Lung (tissue), 12 donors: ENCODE data around the gene EXOC6. TPM values are rescaled to one million over a fixed set of nuclear protein-coding genes. Genes with fewer than 3 reads are reported as not detected.
A peak's percentile ranks its signal among the peaks of the same experiment; 100 is the strongest.

ENCODE experiments used
- ATAC-seq: fragments of 200-7000 bp; cut with Tn5 transposase; one replicate; pipeline ENCODE4 v1.9.1; 2020; ENCODE audit warnings: moderate number of reproducible peaks; ENCODE audit not compliant: insufficient read depth, low FRiP score
- DNase-seq, 3 donors: peaks; one replicate each; pipeline ENCODE4 v3.0.0-alpha.2; 2013 to 2017
- H3K27ac ChIP-seq, 2 donors: one replicate each; pipeline ENCODE4 v1.5.1; 2013; ENCODE audit warnings: mild to moderate bottlenecking in 2 of 2, moderate library complexity in 2 of 2, control low read depth in 1 of 2, inconsistent platforms in 1 of 2, low read depth in 1 of 2, low read length in 1 of 2
- H3K27me3 ChIP-seq, 3 donors: one replicate each; pipeline ENCODE4 v1.5.1; 2013; ENCODE audit warnings: low read length in 2 of 3; ENCODE audit not compliant: control insufficient read depth in 3 of 3, insufficient read depth in 3 of 3
- H3K36me3 ChIP-seq, 4 donors: one replicate each; pipeline ENCODE4 v1.5.1; 2013; ENCODE audit warnings: low read length in 4 of 4, mild to moderate bottlenecking in 1 of 4, moderate library complexity in 1 of 4; ENCODE audit not compliant: control insufficient read depth in 4 of 4, insufficient read depth in 4 of 4
- H3K4me1 ChIP-seq, 5 donors: one replicate each; pipeline ENCODE4 v1.5.1; 2013; ENCODE audit warnings: low read length in 5 of 5, mild to moderate bottlenecking in 2 of 5, moderate library complexity in 1 of 5; ENCODE audit not compliant: control insufficient read depth in 5 of 5, insufficient read depth in 5 of 5
- H3K4me3 ChIP-seq: one replicate; pipeline ENCODE4 v1.5.1; 2013; ENCODE audit warnings: mild to moderate bottlenecking, control low read depth, moderate library complexity
- H3K9ac ChIP-seq, 2 donors: one replicate each; pipeline ENCODE4 v1.5.1; 2013; ENCODE audit warnings: low read length in 2 of 2, control low read depth in 1 of 2; ENCODE audit not compliant: insufficient read depth in 1 of 2
- H3K9me3 ChIP-seq, 4 donors: one replicate each; pipeline ENCODE4 v1.5.1; 2013; ENCODE audit warnings: low read length in 3 of 4, mild to moderate bottlenecking in 1 of 4, moderate library complexity in 1 of 4; ENCODE audit not compliant: control insufficient read depth in 4 of 4, insufficient read depth in 3 of 4
- WGBS, 2 donors: extraction: QIAGEN DNeasy Blood & Tissue Kit; methylation state at CpG; one replicate each; pipeline ENCODE4 v1.1.7; 2013; 5-methylcytosine and 5-hydroxymethylcytosine counted together
- polyA plus RNA-seq, 2 donors: library from polyadenylated mRNA; stranded (reverse); fragments of 200-250 nt; gene quantifications; one replicate each; pipeline ENCODE4 v1.2.1, GENCODE V29; 2013
- total RNA-seq, 2 donors: library from RNA; depleted of rRNA in 1 of 2; stranded (reverse); fragments of >200 nt in 1 of 2; gene quantifications; one replicate each; pipeline ENCODE4 v1.2.1, GENCODE V29; 2014 to 2021
- TF ChIP-seq, protein P1 (sequence below): IDR thresholded peaks from 2 replicates; pipeline ENCODE4 v1.5.1; 2012; ENCODE audit warnings: mild to moderate bottlenecking; ENCODE audit errors: control extremely low read depth, extremely low read depth
- donor health status: control.
- donor health status: control.
- donor health status: Bipolar disorder and iron deficiency.
- donor health status: healthy.
- donor health status: DM: yes; HTN: yes; CAD: no.

EXOC6 gene
- total and polyA plus RNA-seq, 4 donors = 8.6 to 40.1 (median 11.9) TPM

DNA sequence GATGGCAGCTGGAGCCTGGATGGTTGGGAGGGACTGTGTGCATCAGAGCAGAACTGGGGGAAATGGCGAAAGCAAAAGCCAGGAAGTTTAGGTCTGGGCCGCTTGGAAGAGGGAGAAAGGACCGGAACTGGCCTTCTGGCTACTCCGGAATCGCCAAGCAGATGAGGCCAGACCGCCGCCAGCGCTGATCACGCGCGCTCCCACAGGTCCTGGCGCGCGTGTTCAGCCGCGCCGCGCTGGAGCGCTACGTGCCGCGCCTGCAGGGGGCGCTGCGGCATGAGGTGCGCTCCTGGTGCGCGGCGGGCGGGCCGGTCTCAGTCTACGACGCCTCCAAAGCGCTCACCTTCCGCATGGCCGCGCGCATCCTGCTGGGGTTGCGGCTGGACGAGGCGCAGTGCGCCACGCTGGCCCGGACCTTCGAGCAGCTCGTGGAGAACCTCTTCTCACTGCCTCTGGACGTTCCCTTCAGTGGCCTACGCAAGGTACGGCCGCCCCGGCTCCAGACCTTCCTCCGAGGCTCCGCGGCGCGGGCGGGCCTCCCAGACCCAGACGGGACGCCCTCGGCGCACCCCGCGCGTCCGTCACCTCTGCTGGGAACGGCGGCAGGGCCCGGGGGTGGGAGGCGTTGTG lies 214.3 kb downstream of the EXOC6 start:
- peaks cover 0 to 3% (median 0%) of the 10 kb centered on the region in 4 donors for H3K36me3 ChIP-seq
- peak; percentile 43 for ATAC-seq
- H3K27ac ChIP-seq = no peak overlapping the region
- H3K9ac ChIP-seq = no peak overlapping the region
- TF ChIP-seq, protein P1, sequence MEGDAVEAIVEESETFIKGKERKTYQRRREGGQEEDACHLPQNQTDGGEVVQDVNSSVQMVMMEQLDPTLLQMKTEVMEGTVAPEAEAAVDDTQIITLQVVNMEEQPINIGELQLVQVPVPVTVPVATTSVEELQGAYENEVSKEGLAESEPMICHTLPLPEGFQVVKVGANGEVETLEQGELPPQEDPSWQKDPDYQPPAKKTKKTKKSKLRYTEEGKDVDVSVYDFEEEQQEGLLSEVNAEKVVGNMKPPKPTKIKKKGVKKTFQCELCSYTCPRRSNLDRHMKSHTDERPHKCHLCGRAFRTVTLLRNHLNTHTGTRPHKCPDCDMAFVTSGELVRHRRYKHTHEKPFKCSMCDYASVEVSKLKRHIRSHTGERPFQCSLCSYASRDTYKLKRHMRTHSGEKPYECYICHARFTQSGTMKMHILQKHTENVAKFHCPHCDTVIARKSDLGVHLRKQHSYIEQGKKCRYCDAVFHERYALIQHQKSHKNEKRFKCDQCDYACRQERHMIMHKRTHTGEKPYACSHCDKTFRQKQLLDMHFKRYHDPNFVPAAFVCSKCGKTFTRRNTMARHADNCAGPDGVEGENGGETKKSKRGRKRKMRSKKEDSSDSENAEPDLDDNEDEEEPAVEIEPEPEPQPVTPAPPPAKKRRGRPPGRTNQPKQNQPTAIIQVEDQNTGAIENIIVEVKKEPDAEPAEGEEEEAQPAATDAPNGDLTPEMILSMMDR = no peak
- peaks cover 0 to 6% (median 0%) of the 10 kb centered on the region in 4 donors for H3K9me3 ChIP-seq
- 1 to 13% methylated on average over 64 to 68 of the region's 68 CpGs for WGBS, 2 donors
- H3K4me1 ChIP-seq = peaks cover 0 to 20% (median 12%) of the 10 kb centered on the region in 5 donors
- H3K27me3 ChIP-seq = peaks cover 0 to 84% (median 77%) of the 10 kb centered on the region in 3 donors
- peak in 1 of 3 donors; percentile 36 for DNase-seq
- H3K4me3 ChIP-seq = no peak overlapping the region

DNA sequence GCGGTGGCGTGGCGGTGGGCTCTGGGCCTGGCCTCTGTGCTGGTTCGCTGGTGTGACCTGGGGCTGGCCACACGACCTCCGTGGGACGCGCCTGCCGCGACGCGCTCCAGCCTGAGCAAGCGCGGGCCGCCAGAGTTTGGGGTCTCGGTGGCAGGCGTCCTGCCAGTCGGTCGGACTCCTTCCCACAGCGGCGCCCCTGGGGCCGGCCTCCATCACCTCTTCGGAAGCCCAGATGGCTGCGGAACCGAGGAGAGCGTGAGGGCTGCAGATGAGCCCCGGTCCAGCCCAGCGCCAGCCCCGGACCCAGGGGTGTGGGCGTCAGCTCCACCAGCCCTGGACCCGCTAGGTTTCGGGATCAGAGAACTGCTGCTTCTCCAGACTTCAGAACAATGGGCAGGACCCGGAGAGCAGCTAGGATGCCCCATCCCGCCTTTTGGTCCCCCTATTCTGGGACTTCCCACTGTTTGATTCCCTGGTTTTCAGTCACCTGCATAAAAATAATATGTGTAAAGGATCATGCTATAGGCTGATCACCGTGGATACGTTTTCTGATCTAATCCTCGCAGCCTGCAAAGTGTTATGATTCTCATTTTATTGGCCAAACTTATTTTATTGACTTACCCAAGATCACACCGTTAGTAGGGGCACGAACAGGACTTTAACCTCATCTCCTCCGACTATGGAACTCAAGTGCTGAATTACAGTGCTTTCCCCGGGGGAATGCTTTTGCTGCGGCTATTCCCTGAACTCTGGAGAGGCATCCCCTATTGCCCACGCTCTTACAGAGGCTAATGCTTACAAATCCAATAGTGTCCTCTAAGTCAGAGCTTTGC lies 215.0 kb downstream of the EXOC6 start:
- WGBS, 2 donors = 25 to 37% methylated on average over 43 of the region's 43 CpGs
- Histone ChIP-seq H3K9ac (no peak overlapping the region), H3K9me3 (peaks cover 0 to 7% (median 0%) of the 10 kb centered on the region in 4 donors), H3K4me3 (no peak overlapping the region), H3K36me3 (peaks cover 0 to 3% (median 0%) of the 10 kb centered on the region in 4 donors), H3K27ac (no peak overlapping the region), H3K27me3 (peaks cover 0 to 88% (median 81%) of the 10 kb centered on the region in 3 donors), H3K4me1 (peaks cover 0 to 24% (median 16%) of the 10 kb centered on the region in 5 donors)
- TF ChIP-seq, protein P1 = no peak
- DNase-seq (no peak), ATAC-seq (no peak)

DNA sequence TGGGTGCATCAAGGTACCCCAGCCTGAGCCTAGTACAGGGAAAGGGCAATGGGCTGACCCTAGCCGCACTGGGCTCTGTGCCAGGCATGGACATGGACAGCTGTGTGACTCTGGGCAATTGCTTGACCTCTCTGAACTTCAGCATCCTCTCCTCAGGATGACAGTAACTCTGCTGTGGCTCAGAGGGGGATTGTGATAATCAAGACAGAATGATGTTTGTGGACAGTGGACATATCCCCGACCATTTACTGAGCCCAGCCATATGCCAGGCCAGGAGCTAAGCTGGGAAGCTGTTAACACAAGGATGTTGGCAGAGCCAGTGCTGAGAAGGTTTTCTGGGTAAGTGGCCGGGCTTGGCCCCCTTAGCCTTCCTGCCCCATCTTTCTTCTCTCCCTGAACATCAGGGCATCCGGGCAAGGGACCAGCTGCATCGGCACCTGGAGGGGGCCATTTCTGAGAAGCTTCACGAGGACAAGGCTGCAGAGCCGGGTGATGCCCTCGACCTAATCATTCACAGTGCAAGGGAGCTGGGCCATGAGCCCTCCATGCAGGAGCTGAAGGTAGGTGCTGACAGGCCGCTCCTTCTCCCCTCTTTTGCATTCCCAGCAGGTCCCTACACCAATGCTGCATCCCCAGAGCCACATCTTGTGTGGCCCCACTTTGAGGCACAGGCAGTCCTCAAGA lies 215.8 kb downstream of the EXOC6 start:
- TF ChIP-seq, protein P1 = no peak
- Histone ChIP-seq H3K36me3 (no peaks in the 10 kb centered on the region), H3K9ac (no peak overlapping the region), H3K4me1 (peaks cover 0 to 31% (median 22%) of the 10 kb centered on the region in 5 donors), H3K27me3 (peaks cover 2 to 92% (median 82%) of the 10 kb centered on the region in 3 donors), H3K4me3 (no peak overlapping the region), H3K9me3 (peaks cover 0 to 9% (median 0%) of the 10 kb centered on the region in 4 donors), H3K27ac (no peak overlapping the region)
- ATAC-seq (no peak), DNase-seq (no peak)
- WGBS, 2 donors = 81 to 82% methylated on average over 9 of the region's 9 CpGs
